Activated T-helper 2 cell treated with anti-CD3 and anti-CD28 coated beads, Interferon-gamma antibody, Interleukin-2, Interleukin-4, amounts not matched to agents 10 μg/mL and 5 μg/mL and 100 μg/mL, durations not matched to agents 14 hours and 24 hours and 36 hours (primary cell): ENCODE data around the gene MT1H. TPM values are rescaled to one million over a fixed set of nuclear protein-coding genes. Genes with fewer than 3 reads are reported as not detected.

Source experiments
- DNase-seq: peaks from one replicate; pipeline ENCODE4 v3.0.0; 2021; ENCODE audit warnings: low spot score
- H3K27ac Mint-ChIP-seq: one replicate; pipeline ENCODE4 v1.8.0; 2021; ENCODE audit warnings: mixed read lengths
- H3K27me3 Mint-ChIP-seq: one replicate; pipeline ENCODE4 v1.8.0; 2021; ENCODE audit warnings: low read depth, mixed read lengths
- H3K36me3 Mint-ChIP-seq: one replicate; pipeline ENCODE4 v1.8.0; 2021; ENCODE audit warnings: low read depth, mixed read lengths
- H3K4me1 Mint-ChIP-seq: one replicate; pipeline ENCODE4 v1.8.0; 2021; ENCODE audit warnings: low read depth, mixed read lengths
- H3K4me3 Mint-ChIP-seq: one replicate; pipeline ENCODE4 v1.8.0; 2021; ENCODE audit warnings: low read depth, mild to moderate bottlenecking, moderate library complexity, mixed read lengths
- H3K9me3 Mint-ChIP-seq: one replicate; pipeline ENCODE4 v1.8.0; 2021; ENCODE audit warnings: mixed read lengths
- intact Hi-C: fragments of 100-400 bp; cut with micrococcal nuclease; formaldehyde crosslinking; loops from one replicate; pipeline ENCODE4 v1.15.1; 2023
- total RNA-seq: library from RNA; stranded (reverse); gene quantifications from 2 replicates; pipeline ENCODE4 v1.2.3, GENCODE V29; 2022

MT1H gene
- total RNA-seq, 1 donor from 2014 or later: not detected

DNA sequence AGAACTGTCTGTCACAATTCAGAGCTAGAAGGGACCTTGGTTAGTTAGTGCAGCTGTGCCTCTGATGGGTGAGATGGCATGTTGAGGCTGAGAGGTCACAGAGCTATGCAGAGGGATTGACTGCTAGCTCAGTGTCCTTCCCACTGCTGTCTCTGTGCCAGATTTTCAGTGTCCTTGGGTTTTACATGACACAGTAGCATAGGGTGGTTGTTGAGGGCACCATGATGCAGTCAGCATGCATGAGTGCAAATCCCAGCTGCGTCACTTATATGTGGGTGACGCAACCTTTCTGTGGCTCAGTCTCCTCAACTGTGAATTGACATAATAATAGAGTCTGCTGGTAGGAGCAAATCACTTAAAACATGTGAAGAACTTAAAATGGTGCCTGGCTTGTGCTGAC is 28.4 kb upstream of the MT1H start:
- DNase-seq: no peak
- Mint-ChIP-seq H3K9me3 (no peaks in the 10 kb centered on the region), H3K4me3 (no peak overlapping the region), H3K27ac (no peak overlapping the region), H3K27me3 (peaks cover 57% of the 10 kb centered on the region), H3K4me1 (peaks cover 38% of the 10 kb centered on the region), H3K36me3 (no peaks in the 10 kb centered on the region)
- intact Hi-C loops: loop anchor here (5.0 kb wide), 1 partner anchor 41 kb away; the partner anchor contains the start of gene MT1X

DNA sequence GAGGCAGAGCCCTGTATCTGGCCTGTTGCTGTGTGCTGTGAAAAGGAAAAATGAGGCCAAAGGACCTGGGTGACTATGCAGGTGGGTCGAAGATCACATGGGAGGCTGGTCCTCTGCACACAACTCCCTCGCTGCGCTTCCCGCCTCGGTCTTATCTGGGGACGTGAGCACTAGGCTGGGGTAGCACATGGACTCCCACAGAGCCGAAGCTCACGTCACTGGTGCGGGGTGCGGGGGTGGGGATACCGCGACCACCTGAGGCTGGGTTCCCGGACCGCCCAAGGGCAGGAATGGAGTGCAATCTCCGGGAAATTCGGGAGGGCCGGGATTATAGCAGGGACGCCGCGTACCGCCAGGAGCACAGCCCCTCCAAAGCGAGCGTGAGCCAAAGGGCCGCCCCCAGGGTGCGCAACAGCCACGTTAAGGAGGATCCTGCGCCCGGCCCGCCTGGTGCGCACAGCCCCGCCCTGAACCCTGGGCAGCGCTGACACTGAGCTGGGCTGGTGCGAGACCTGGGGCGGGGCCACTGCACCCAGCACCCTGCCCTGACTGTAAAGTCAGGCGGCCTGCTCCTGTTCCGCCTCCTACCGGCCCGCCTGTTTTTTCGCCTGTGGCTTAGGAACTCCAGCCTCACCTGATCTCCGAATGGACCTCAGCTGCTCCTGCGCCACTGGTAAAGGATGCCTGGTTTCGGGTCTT is 26.4 kb upstream of the MT1H start:
- Mint-ChIP-seq H3K27me3 (peaks cover 48% of the 10 kb centered on the region), H3K4me3 (peak overlapping the region; percentile 70), H3K36me3 (no peaks in the 10 kb centered on the region), H3K4me1 (peaks cover 23% of the 10 kb centered on the region), H3K9me3 (no peaks in the 10 kb centered on the region), H3K27ac (peak overlapping the region; percentile 60)
- intact Hi-C loops: loop anchor here (1.0 to 5.0 kb wide), 6 partner anchors 14 to 59 kb away; partner anchors contain the start of genes MT1E, MT1F and MT1X
- DNase-seq: peak; percentile 76

- H3K27ac Mint-ChIP-seq: peak overlapping the region; percentile 26
- peak overlapping the region; percentile 70 for H3K4me3 Mint-ChIP-seq
- intact Hi-C loops: loop anchor here (1.0 to 5.0 kb wide), 6 partner anchors 13 to 58 kb away; partner anchors contain the start of genes MT1E, MT1F and MT1X
- no peaks in the 10 kb centered on the region for H3K36me3 Mint-ChIP-seq
- peaks cover 21% of the 10 kb centered on the region for H3K4me1 Mint-ChIP-seq
- H3K27me3 Mint-ChIP-seq: peaks cover 51% of the 10 kb centered on the region
- no peaks in the 10 kb centered on the region for H3K9me3 Mint-ChIP-seq
- DNase-seq: no peak
These were observed 25.8 kb upstream of the MT1H start for GRCh38 chr16:56643833-56644232.

DNA sequence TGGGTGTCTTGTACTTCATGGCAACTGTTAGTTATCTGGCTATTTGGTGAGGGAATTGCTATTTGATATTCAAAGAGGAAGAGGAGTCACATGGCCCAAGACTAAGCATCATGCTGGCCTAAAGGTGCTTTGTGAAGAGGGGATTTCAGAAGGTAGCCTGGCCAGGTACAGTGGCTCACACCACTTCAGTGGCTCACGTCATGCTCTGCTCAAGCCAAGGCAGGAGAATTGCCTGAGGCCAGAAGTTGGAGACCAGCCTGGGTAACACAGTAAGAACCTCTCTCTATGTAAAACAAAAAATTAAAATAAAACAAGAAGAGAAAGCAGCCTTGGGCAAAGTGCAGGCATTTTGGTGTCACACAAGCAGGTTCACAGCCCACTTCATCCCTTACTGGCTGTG is 24.3 kb upstream of the MT1H start:
- DNase-seq: no peak
- peaks cover 21% of the 10 kb centered on the region for H3K4me1 Mint-ChIP-seq
- peaks cover 42% of the 10 kb centered on the region for H3K27me3 Mint-ChIP-seq
- H3K36me3 Mint-ChIP-seq: no peaks in the 10 kb centered on the region
- no peaks in the 10 kb centered on the region for H3K9me3 Mint-ChIP-seq
- intact Hi-C loops: no loop called here
- H3K27ac Mint-ChIP-seq: no peak overlapping the region
- no peak overlapping the region for H3K4me3 Mint-ChIP-seq

DNA sequence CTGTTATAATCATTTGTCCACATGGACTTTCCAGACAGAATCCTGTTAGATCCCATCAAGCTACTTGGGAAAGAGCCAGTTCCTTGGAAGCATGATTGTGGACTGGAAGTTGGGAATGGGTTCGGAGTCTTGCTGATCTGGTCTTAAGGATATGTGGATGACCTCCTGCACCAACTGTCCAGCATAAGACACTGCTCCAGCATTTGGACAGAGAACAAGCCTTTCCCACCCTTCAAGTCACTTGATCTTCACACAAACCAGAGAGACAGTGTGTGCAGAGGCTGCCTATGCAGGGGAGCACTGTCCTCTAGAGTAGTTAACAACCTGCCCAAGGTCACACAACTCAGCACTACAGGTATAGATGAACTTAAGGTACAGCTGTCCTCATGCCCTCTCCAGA is 23.8 kb upstream of the MT1H start:
- intact Hi-C loops: no loop called here
- Mint-ChIP-seq H3K4me1 (peaks cover 21% of the 10 kb centered on the region), H3K4me3 (no peak overlapping the region), H3K36me3 (no peaks in the 10 kb centered on the region), H3K9me3 (no peaks in the 10 kb centered on the region), H3K27ac (no peak overlapping the region), H3K27me3 (peaks cover 40% of the 10 kb centered on the region)
- DNase-seq: no peak

- no peak for DNase-seq
- Mint-ChIP-seq H3K27me3 (peaks cover 37% of the 10 kb centered on the region), H3K27ac (no peak overlapping the region), H3K9me3 (no peaks in the 10 kb centered on the region), H3K36me3 (no peaks in the 10 kb centered on the region), H3K4me3 (no peak overlapping the region), H3K4me1 (peaks cover 12% of the 10 kb centered on the region)
- intact Hi-C loops: no loop called here
These were observed 21.8 kb upstream of the MT1H start for GRCh38 chr16:56647641-56648431.

GRCh38 chr16:56649271-56649670 is 20.3 kb upstream of the MT1H start:
- Mint-ChIP-seq H3K4me1 (no peaks in the 10 kb centered on the region), H3K4me3 (no peak overlapping the region), H3K36me3 (no peaks in the 10 kb centered on the region), H3K9me3 (no peaks in the 10 kb centered on the region), H3K27ac (no peak overlapping the region), H3K27me3 (peaks cover 42% of the 10 kb centered on the region)
- intact Hi-C loops: no loop called here
- DNase-seq: no peak

- intact Hi-C loops: no loop called here
- Mint-ChIP-seq H3K4me3 (no peak overlapping the region), H3K27me3 (peaks cover 42% of the 10 kb centered on the region), H3K4me1 (no peaks in the 10 kb centered on the region), H3K27ac (no peak overlapping the region), H3K36me3 (no peaks in the 10 kb centered on the region), H3K9me3 (no peaks in the 10 kb centered on the region)
- DNase-seq: no peak
These were observed 19.8 kb upstream of the MT1H start for GRCh38 chr16:56649820-56650219.

DNA sequence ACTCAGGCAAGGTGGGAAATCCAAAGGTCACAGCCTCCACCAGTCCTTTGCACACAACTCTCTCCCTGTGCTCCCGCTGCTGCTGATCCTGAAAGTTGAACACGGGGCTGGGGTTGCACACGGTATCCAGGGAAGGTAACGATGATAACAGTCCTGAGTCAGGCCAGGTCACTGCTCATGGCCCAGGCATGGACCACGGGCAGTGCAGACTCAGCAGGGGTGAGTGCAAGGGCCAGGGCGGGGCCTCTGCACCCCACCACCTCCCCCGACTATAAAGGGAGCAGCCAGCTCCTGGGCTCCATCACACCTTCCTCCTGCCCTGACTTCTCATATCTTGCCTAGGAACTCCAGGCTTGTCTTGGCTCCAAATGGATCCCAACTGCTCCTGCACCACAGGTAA is 18.0 kb upstream of the MT1H start, which contains the start of gene MT1B:
MT1B (plus strand) TSS at position 301 of the 400 bp plus-strand sequence; CDS start at position 369, 68 bp downstream.
- Mint-ChIP-seq H3K27ac (no peak within 1 kb of the TSS), H3K9me3 (no peaks in the 10 kb centered on the region), H3K4me1 (no peaks in the 10 kb centered on the region), H3K4me3 (no peak within 1 kb of the TSS), H3K27me3 (peaks cover 30% of the 10 kb centered on the region), H3K36me3 (no peaks in the 10 kb centered on the region)
- DNase-seq: no peak
- intact Hi-C loops: no loop called here

GRCh38 chr16:56652600-56652999 is 17.0 kb upstream of the MT1H start:
- no peaks in the 10 kb centered on the region for H3K36me3 Mint-ChIP-seq
- no peak overlapping the region for H3K4me3 Mint-ChIP-seq
- H3K9me3 Mint-ChIP-seq: no peaks in the 10 kb centered on the region
- no peak overlapping the region for H3K27ac Mint-ChIP-seq
- intact Hi-C loops: no loop called here
- peaks cover 4% of the 10 kb centered on the region for H3K4me1 Mint-ChIP-seq
- no peak for DNase-seq
- H3K27me3 Mint-ChIP-seq: peaks cover 23% of the 10 kb centered on the region

- no peak overlapping the region for H3K27ac Mint-ChIP-seq
- H3K36me3 Mint-ChIP-seq: no peaks in the 10 kb centered on the region
- no peaks in the 10 kb centered on the region for H3K9me3 Mint-ChIP-seq
- H3K27me3 Mint-ChIP-seq: peaks cover 22% of the 10 kb centered on the region
- intact Hi-C loops: no loop called here
- DNase-seq: no peak
- H3K4me3 Mint-ChIP-seq: no peak overlapping the region
- H3K4me1 Mint-ChIP-seq: peaks cover 9% of the 10 kb centered on the region
These were observed 16.4 kb upstream of the MT1H start for GRCh38 chr16:56653218-56653617.

GRCh38 chr16:56657555-56658326 is 11.9 kb upstream of the MT1H start, which contains the start of gene MT1F:
Gene MT1F (plus strand): TSS chr16:56657959. CDS start chr16:56658059, 100 bp downstream.
- Mint-ChIP-seq H3K27me3 (peaks cover 22% of the 10 kb centered on the region), H3K36me3 (no peaks in the 10 kb centered on the region), H3K27ac (peak within 1 kb of the TSS; percentile 79), H3K4me3 (peak within 1 kb of the TSS; percentile 96), H3K9me3 (no peaks in the 10 kb centered on the region), H3K4me1 (peaks cover 19% of the 10 kb centered on the region)
- peak; percentile 47 for DNase-seq
- intact Hi-C loops: loop anchor here (1.0 kb wide), 1 partner anchor 14 kb away; no protein-coding TSS in a partner anchor
